ENCODE measurements around the gene ZNF280D.

ZNF280D gene

GRCh38 chr15:56776839-56777238 is 43.5 kb upstream of the ZNF280D start:
- TF ChIP-seq SIN3A (IDR thresholded peaks at IDR 0.05; ENCODE audit: borderline replicate concordance, insufficient read depth, low read length) (no peak), POLR2AphosphoS5 (IDR thresholded peaks at IDR 0.05; ENCODE audit: low read depth, low read length) (no peak)
- TF ChIP-seq, protein P1, sequence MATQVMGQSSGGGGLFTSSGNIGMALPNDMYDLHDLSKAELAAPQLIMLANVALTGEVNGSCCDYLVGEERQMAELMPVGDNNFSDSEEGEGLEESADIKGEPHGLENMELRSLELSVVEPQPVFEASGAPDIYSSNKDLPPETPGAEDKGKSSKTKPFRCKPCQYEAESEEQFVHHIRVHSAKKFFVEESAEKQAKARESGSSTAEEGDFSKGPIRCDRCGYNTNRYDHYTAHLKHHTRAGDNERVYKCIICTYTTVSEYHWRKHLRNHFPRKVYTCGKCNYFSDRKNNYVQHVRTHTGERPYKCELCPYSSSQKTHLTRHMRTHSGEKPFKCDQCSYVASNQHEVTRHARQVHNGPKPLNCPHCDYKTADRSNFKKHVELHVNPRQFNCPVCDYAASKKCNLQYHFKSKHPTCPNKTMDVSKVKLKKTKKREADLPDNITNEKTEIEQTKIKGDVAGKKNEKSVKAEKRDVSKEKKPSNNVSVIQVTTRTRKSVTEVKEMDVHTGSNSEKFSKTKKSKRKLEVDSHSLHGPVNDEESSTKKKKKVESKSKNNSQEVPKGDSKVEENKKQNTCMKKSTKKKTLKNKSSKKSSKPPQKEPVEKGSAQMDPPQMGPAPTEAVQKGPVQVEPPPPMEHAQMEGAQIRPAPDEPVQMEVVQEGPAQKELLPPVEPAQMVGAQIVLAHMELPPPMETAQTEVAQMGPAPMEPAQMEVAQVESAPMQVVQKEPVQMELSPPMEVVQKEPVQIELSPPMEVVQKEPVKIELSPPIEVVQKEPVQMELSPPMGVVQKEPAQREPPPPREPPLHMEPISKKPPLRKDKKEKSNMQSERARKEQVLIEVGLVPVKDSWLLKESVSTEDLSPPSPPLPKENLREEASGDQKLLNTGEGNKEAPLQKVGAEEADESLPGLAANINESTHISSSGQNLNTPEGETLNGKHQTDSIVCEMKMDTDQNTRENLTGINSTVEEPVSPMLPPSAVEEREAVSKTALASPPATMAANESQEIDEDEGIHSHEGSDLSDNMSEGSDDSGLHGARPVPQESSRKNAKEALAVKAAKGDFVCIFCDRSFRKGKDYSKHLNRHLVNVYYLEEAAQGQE (IDR thresholded peaks at IDR 0.05; ENCODE audit: insufficient read depth in 1 of 2, low read depth in 2 of 2, low read length in 2 of 2) = no peak

DNA sequence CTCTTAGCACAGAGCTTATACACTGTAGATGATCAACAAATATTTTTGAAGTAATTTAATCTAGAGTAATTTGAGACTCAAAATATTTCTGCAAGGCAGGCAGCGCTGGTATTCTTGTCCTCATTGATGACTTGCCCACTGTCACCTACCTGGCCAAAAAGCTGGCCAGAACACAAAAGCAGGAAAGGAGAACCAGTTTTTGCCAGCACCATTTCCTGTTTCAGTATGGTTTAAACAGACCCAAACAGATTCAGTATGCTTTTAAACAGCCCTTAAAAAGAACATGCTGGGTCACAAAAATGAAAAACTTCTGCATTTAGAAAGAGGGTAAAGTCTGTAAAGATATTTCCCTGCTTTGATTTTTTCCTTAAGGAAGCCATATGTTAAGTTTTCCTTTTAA is 42.3 kb upstream of the ZNF280D start:
- no peak for TF ChIP-seq FOXP2 (optimal IDR thresholded peaks at IDR 0.05; ENCODE audit: borderline replicate concordance, extremely low read depth, extremely low read length, insufficient read depth)
- no peak for TF ChIP-seq TAF1 (IDR thresholded peaks at IDR 0.05; ENCODE audit: borderline replicate concordance, insufficient read depth, low read length)
- no peak for TF ChIP-seq SIN3A (IDR thresholded peaks at IDR 0.05; ENCODE audit: borderline replicate concordance, insufficient read depth, low read length)
- TF ChIP-seq, protein P1 (IDR thresholded peaks at IDR 0.05; ENCODE audit: insufficient read depth in 1 of 2, low read depth in 2 of 2, low read length in 2 of 2) = no peak
- no peak for TF ChIP-seq POLR2AphosphoS5 (IDR thresholded peaks at IDR 0.05; ENCODE audit: low read depth, low read length)

- TF ChIP-seq POLR2AphosphoS5 (IDR thresholded peaks at IDR 0.05; ENCODE audit: low read depth, low read length) (no peak), FOXP2 (optimal IDR thresholded peaks at IDR 0.05; ENCODE audit: borderline replicate concordance, extremely low read depth, extremely low read length, insufficient read depth) (no peak), SIN3A (IDR thresholded peaks at IDR 0.05; ENCODE audit: borderline replicate concordance, insufficient read depth, low read length) (no peak), TAF1 (IDR thresholded peaks at IDR 0.05; ENCODE audit: borderline replicate concordance, insufficient read depth, low read length) (no peak)
- TF ChIP-seq, protein P1 (IDR thresholded peaks at IDR 0.05; ENCODE audit: insufficient read depth in 1 of 2, low read depth in 2 of 2, low read length in 2 of 2) = no peak
These were observed 41.0 kb upstream of the ZNF280D start for GRCh38 chr15:56774356-56774755.

DNA sequence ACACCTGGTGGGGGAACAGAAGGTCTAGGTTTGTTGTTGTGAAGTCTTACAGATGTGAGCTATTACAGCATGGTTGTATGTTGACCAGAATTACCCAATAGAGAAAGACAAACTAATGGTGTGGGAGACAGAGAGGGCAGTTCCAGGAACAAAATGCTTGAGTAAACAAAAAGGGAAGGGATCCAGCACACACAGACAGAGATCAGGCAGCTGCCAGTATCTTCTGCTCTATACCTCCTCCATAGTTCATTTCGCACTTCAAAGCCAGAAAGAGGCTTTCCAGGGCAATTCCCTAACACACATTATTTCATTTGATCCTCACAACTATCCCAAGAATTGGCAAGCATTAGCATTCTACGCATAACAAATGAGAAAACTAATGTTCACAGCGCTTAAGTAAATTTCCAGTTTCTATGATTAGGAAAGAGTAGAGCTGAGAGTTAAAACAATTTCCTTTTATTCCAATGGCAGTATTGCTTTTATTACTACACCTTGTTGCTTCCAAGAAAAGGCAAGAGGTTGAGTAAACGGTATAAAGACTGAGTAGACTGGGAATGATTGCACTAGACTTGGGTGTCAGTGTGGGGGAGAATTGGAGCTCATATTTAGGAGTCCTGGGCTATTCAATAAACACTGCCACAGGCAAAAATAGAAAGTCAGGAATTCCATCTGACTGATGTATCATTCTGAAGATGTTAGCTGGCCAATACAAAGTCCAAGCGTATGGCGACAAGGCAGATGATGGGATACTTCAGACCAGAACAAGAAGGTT is 39.7 kb upstream of the ZNF280D start:
- TF ChIP-seq, protein P1 (IDR thresholded peaks at IDR 0.05; ENCODE audit: insufficient read depth in 1 of 2, low read depth in 2 of 2, low read length in 2 of 2) = no peak
- TF ChIP-seq POLR2AphosphoS5 (IDR thresholded peaks at IDR 0.05; ENCODE audit: low read depth, low read length) (no peak), FOXP2 (optimal IDR thresholded peaks at IDR 0.05; ENCODE audit: borderline replicate concordance, extremely low read depth, extremely low read length, insufficient read depth) (no peak), TAF1 (IDR thresholded peaks at IDR 0.05; ENCODE audit: borderline replicate concordance, insufficient read depth, low read length) (no peak), SIN3A (IDR thresholded peaks at IDR 0.05; ENCODE audit: borderline replicate concordance, insufficient read depth, low read length) (no peak)
